ENCODE results near the gene BCL2.

DNA sequence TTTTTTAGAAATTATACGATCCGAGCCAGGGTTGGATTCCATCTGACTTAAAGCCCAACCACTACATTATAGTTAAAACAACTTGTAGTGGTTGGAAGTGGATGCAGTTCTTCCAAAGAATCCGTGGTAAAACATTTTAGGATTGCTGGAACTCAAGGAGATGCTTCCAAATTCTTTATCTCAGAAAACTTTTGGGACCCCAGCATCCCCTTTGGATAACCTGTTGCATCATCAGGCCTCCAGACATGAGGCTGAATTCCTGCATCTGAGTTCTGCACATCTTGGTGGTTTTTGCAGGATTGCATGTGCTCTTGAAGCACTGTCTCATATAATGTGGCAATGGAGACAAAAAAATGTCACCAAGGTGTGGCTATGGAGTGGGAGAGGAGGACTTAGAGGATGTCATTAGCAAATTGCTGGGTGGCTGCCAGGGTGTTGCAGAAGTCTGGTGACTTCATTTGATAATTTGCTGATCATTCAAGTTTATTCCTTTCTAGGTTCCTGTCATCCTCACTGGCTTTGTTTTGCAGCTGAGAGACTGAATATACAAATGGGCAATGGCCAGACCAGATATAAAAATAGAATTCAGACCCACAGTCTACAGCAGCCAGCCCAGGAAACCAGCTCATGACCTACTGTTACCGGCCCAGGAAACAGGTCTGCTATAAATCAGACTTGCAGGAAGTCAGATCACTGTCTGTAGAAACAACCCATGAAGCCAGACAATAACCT lies 207.7 kb downstream of the BCL2 start:
- TF ChIP-seq, protein P1, sequence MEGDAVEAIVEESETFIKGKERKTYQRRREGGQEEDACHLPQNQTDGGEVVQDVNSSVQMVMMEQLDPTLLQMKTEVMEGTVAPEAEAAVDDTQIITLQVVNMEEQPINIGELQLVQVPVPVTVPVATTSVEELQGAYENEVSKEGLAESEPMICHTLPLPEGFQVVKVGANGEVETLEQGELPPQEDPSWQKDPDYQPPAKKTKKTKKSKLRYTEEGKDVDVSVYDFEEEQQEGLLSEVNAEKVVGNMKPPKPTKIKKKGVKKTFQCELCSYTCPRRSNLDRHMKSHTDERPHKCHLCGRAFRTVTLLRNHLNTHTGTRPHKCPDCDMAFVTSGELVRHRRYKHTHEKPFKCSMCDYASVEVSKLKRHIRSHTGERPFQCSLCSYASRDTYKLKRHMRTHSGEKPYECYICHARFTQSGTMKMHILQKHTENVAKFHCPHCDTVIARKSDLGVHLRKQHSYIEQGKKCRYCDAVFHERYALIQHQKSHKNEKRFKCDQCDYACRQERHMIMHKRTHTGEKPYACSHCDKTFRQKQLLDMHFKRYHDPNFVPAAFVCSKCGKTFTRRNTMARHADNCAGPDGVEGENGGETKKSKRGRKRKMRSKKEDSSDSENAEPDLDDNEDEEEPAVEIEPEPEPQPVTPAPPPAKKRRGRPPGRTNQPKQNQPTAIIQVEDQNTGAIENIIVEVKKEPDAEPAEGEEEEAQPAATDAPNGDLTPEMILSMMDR (IDR thresholded peaks at IDR 0.05) = no peak
- TF ChIP-seq POLR2A (IDR thresholded peaks at IDR 0.05) = no peak

Data from prostate gland (tissue), 2 donors.